GM12878 (cell line): ENCODE results near the gene VPS26A. TPM values are rescaled to one million over a fixed set of nuclear protein-coding genes. Genes with fewer than 3 reads are reported as not detected.
A peak's percentile ranks its signal among the peaks of the same experiment; 100 is the strongest.

Source experiments
- ATAC-seq: fragments of 200-7000 bp; cut with Tn5 transposase; 3 replicates; pipeline ENCODE4 v1.9.1; 2020; ENCODE audit warnings: mild to moderate bottlenecking, moderate library complexity
- BruUV-seq: library from RNA; stranded (reverse); fragments of 400-500 nt; replicated peaks from 2 replicates; lab custom pipeline; 2021; lab: Mats Ljungman, UMichigan
- CTCF ChIA-PET: fragments of 300-600 bp; sonication (Branson Sonifier 250); formaldehyde crosslinking; extraction: SDS; loops from one replicate; lab custom pipeline; 2021; ENCODE audit warnings: inconsistent platforms; lab: Yijun Ruan, JAX
- POLR2A ChIA-PET: fragments of 350-600 bp; formaldehyde crosslinking; extraction: SDS; loops from one replicate; lab custom pipeline; 2021; ENCODE audit warnings: inconsistent platforms; lab: Charles Lee
- RAD21 ChIA-PET: fragments of 300-600 bp; sonication (Branson Sonifier 250); formaldehyde crosslinking; loops from one replicate; lab custom pipeline; 2023; ENCODE audit warnings: antibody characterized with exemption; ENCODE audit not compliant: unreplicated experiment; lab: Charles Lee
- SMC1A ChIA-PET: fragments of 300-600 bp; sonication (Branson Sonifier 250); formaldehyde crosslinking; loops from one replicate; lab custom pipeline; 2023; ENCODE audit not compliant: unreplicated experiment, uncharacterized antibody; lab: Charles Lee
- DNase-seq: peaks from one replicate; pipeline ENCODE4 v3.0.0-alpha.2; 2011; ENCODE audit warnings: low read depth, low spot score
- FAIRE-seq: peaks from 3 replicates; lab custom pipeline; 2011; peaks lifted over from hg19 to GRCh38; lab: Jason Lieb, UNC
- H2AFZ ChIP-seq: 2 replicates; pipeline ENCODE4 v1.6.0; 2011; ENCODE audit warnings: low read depth, low read length, control low read depth; ENCODE audit not compliant: control insufficient read depth
- H3K27ac ChIP-seq: 2 replicates; pipeline ENCODE4 v1.5.1; 2011; ENCODE audit warnings: control low read depth; ENCODE audit not compliant: control insufficient read depth, insufficient read depth
- H3K27me3 ChIP-seq, 2 experiments: replicated peaks in 1 of 2; 2 replicates each; pipeline versions ENCODE4 v1.6.0 to v1.6.1; 2011; ENCODE audit warnings: low read length in 1 of 2; ENCODE audit not compliant: control insufficient read depth in 2 of 2, insufficient read depth in 2 of 2
- H3K36me3 ChIP-seq, 2 experiments: 2 replicates each; pipeline ENCODE4 v1.5.1; 2011; ENCODE audit warnings: low read length in 1 of 2; ENCODE audit not compliant: control insufficient read depth in 2 of 2, insufficient read depth in 2 of 2
- H3K4me1 ChIP-seq: 2 replicates; pipeline ENCODE4 v1.6.1; 2011; ENCODE audit warnings: mild to moderate bottlenecking, low read length, moderate library complexity, mixed read lengths; ENCODE audit not compliant: control insufficient read depth, insufficient read depth
- H3K4me2 ChIP-seq: 2 replicates; pipeline ENCODE4 v1.6.0; 2011; ENCODE audit warnings: control low read depth; ENCODE audit not compliant: control insufficient read depth, insufficient read depth
- H3K4me3 ChIP-seq: fragments of 200-600 bp; sonication (generic); 2 replicates; pipeline ENCODE4 v1.5.1; 2016
- H3K79me2 ChIP-seq: 2 replicates; pipeline ENCODE4 v1.6.0; 2011; ENCODE audit warnings: low read length; ENCODE audit not compliant: control insufficient read depth, insufficient read depth
- H3K9ac ChIP-seq: 2 replicates; pipeline ENCODE4 v1.8.0; 2011; ENCODE audit warnings: low read length, control low read depth, mixed read lengths; ENCODE audit not compliant: control insufficient read depth, insufficient read depth
- H3K9me3 ChIP-seq: replicated peaks from 3 replicates; pipeline ENCODE4 v1.5.1; 2011; ENCODE audit warnings: mild to moderate bottlenecking, low read length; ENCODE audit not compliant: control insufficient read depth, insufficient read depth
- H4K20me1 ChIP-seq: 2 replicates; pipeline ENCODE4 v1.6.0; 2011; ENCODE audit not compliant: control insufficient read depth, insufficient read depth
- BCL11A ChIP-seq: IDR thresholded peaks from 2 replicates; pipeline ENCODE4 v1.6.1; 2011; ENCODE audit warnings: low read depth, low read length
- BCLAF1 ChIP-seq: fragments of 450-650 bp; IDR thresholded peaks from 2 replicates; pipeline ENCODE4 v1.6.1; 2017; ENCODE audit warnings: antibody characterized with exemption, mild to moderate bottlenecking, moderate library complexity
- GATAD2B ChIP-seq: fragments of 450-650 bp; conservative IDR thresholded peaks from 2 replicates; pipeline ENCODE4 v1.6.1; 2017; ENCODE audit warnings: low read depth, mild to moderate bottlenecking, moderate library complexity
- MTA3 ChIP-seq: IDR thresholded peaks from 2 replicates; pipeline ENCODE4 v1.6.1; 2012; ENCODE audit warnings: low read length, inconsistent platforms, borderline replicate concordance
- ZNF217 ChIP-seq: fragments of 450-650 bp; IDR thresholded peaks from 2 replicates; pipeline ENCODE4 v1.6.1; 2017; ENCODE audit warnings: antibody characterized with exemption, mild to moderate bottlenecking
- whole genome bisulfite sequencing: methylation state at CpG from one replicate; pipeline ENCODE4 v1.1.6; 2016; ENCODE audit warnings: low lambda C conversion rate; ENCODE audit not compliant: insufficient replicate concordance, insufficient coverage; ENCODE audit errors: missing lambda C conversion rate; 5-methylcytosine and 5-hydroxymethylcytosine counted together
- in situ Hi-C: fragments of 300-500 bp; cut with MboI; formaldehyde crosslinking; loops from 9 replicates; pipeline ENCODE4 v1.14.3; 2018; ENCODE audit warnings: mixed read lengths
- intact Hi-C: fragments of 100-400 bp; cut with micrococcal nuclease; formaldehyde crosslinking; loops from one replicate; pipeline ENCODE4 v1.14.2; 2022; ENCODE audit not compliant: unreplicated experiment
- polyA plus RNA-seq, 11 experiments: library from polyadenylated mRNA; depleted of rRNA in 4 of 11; unstranded in 6 of 11; stranded (reverse) in 5 of 11; fragments of >200 nt; fragmentation: Nextera tagmentation in 4 of 11; fragmentation: Illumina TruSeq in 1 of 11; extraction: Ambion mirVana in 4 of 11; extraction: Trizol in 1 of 11; gene quantifications; 1 replicate in 1 of 11; 2 replicates in 10 of 11; pipeline versions ENCODE4 v1.2.1 to v1.2.3, GENCODE V29; 2011 to 2016; ENCODE audit warnings: inconsistent platforms in 2 of 11, missing spikeins in 2 of 11, low read depth in 1 of 11
- total RNA-seq, 4 experiments: library from RNA; depleted of rRNA in 3 of 4; stranded (reverse); fragments of >200 nt in 3 of 4; fragmentation: Illumina TruSeq in 1 of 4; extraction: Trizol in 1 of 4; gene quantifications; 2 replicates each; pipeline versions ENCODE4 v1.2.1 to v1.2.3, GENCODE V29; 2013 to 2021
- TF ChIP-seq, protein P1 (sequence below): fragments of 450-650 bp; IDR thresholded peaks from 2 replicates; pipeline ENCODE4 v1.6.1; 2016; ENCODE audit warnings: mild to moderate bottlenecking
- TF ChIP-seq, protein P2 (sequence below): IDR thresholded peaks from 2 replicates; pipeline ENCODE4 v1.6.1; 2012; ENCODE audit warnings: low read depth, low read length, improper control_type of control experiment

The VPS26A gene
- total and polyA plus RNA-seq, 10 of the 15 experiments (the other 5 are each of a cell fraction or from before 2014, with no cell fraction given) = 16.8 to 72.3 (median 26.8) TPM

DNA sequence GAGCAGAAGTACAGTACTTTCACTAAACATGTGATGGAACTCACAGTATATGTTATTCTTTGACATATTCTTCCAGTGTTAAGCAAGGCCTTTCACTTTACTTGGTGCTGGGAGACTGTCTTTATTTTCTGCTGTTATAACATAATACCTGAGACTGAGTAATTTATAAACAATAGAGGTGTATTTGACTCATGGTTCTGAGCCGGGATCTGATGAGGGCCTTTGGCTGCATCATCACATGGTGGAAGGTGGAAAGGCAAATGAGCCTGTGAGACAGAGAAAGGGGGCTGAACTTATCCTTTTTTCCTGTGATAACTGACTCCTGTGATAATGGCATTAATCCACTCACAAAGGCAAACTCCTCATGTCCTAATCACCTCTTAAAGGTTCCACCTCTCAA lies 57.5 kb downstream of the VPS26A start (continued):
- TF ChIP-seq BCLAF1 (no peak), GATAD2B (no peak), MTA3 (no peak), BCL11A (no peak)
- TF ChIP-seq, protein P1, sequence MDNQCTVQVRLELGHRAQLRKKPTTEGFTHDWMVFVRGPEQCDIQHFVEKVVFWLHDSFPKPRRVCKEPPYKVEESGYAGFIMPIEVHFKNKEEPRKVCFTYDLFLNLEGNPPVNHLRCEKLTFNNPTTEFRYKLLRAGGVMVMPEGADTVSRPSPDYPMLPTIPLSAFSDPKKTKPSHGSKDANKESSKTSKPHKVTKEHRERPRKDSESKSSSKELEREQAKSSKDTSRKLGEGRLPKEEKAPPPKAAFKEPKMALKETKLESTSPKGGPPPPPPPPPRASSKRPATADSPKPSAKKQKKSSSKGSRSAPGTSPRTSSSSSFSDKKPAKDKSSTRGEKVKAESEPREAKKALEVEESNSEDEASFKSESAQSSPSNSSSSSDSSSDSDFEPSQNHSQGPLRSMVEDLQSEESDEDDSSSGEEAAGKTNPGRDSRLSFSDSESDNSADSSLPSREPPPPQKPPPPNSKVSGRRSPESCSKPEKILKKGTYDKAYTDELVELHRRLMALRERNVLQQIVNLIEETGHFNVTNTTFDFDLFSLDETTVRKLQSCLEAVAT = no peak
- TF ChIP-seq, protein P2, sequence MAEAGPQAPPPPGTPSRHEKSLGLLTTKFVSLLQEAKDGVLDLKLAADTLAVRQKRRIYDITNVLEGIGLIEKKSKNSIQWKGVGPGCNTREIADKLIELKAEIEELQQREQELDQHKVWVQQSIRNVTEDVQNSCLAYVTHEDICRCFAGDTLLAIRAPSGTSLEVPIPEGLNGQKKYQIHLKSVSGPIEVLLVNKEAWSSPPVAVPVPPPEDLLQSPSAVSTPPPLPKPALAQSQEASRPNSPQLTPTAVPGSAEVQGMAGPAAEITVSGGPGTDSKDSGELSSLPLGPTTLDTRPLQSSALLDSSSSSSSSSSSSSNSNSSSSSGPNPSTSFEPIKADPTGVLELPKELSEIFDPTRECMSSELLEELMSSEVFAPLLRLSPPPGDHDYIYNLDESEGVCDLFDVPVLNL = no peak

DNA sequence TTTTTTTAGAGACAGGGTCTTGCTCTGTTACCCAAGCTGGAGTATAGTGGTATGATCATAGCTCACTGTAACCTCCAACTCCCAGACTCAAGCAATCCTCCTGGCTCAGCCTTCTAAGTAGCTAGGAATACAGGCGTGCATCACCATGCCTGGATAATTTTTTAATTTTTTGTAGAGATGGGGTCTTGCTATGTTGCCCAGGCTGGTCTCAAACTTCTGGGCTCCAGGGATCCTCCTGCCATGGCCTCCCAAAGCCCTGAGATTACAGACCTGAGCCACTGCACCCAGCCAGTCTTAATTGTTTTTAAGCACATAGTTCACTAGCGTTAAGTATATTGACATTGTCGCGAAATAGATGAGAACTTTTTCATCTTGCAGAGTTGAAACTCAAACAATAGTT lies 58.0 kb downstream of the VPS26A start:
- no peak for FAIRE-seq
- H3K79me2 ChIP-seq = peaks cover 39% of the 10 kb centered on the region

More for the DNA sequence above, 58.0 kb downstream of the VPS26A start:
- in situ Hi-C loops = no loop called here
- H3K4me2 ChIP-seq = peak overlapping the region; percentile 18; the same call in 1 of the 2 replicates
- intact Hi-C loops = no loop called here
- H3K9ac ChIP-seq = no peak overlapping the region
- ChIA-PET RAD21 (no interaction called here), CTCF (no interaction called here), SMC1A (no interaction called here), POLR2A (no interaction called here)
- no peaks in the 10 kb centered on the region; a peak in 1 of 4 replicates for H3K36me3 ChIP-seq
- peaks cover 4% of the 10 kb centered on the region; the same call in 1 of the 2 replicates for H3K4me1 ChIP-seq
- no peak overlapping the region for H2AFZ ChIP-seq
- DNase-seq = no peak
- H3K27ac ChIP-seq = no peak overlapping the region
- WGBS = 98% methylated on average over 4 of the region's 4 CpGs
- no peaks in the 10 kb centered on the region for H4K20me1 ChIP-seq
- no peak for TF ChIP-seq ZNF217
- no peak overlapping the region for H3K4me3 ChIP-seq
- BruUV-seq = no TSS peak
- H3K27me3 ChIP-seq = no peaks in the 10 kb centered on the region
- no peaks in the 10 kb centered on the region for H3K9me3 ChIP-seq
- ATAC-seq = no peak
